K562 (cell line): Measurements from ENCODE around the gene AIG1. TPM values are rescaled to one million over a fixed set of nuclear protein-coding genes. Genes with fewer than 3 reads are reported as not detected.

ENCODE experiments used
- CAMTA2 ChIP-seq: fragments of 250-450 bp; sonication (Bioruptor Pico); conservative IDR thresholded peaks from 2 replicates; pipeline ENCODE4 v1.5.1; 2022
- KAT2B ChIP-seq: IDR thresholded peaks from one replicate; pipeline ENCODE4 v1.6.1; 2012; ENCODE audit warnings: low read depth, mild to moderate bottlenecking, control low read depth, inconsistent platforms, low read length, moderate library complexity
- MGA ChIP-seq: fragments of 450-650 bp; IDR thresholded peaks from 2 replicates; pipeline ENCODE4 v1.6.1; 2016; ENCODE audit warnings: mild to moderate bottlenecking, moderate library complexity
- NFXL1 ChIP-seq: fragments of 450-650 bp; formaldehyde crosslinking; IDR thresholded peaks from 2 replicates; pipeline ENCODE4 v1.4.0; 2021; ENCODE audit warnings: mild to moderate bottlenecking
- ZBTB11 ChIP-seq, 3 experiments: fragments of 200-800 bp in 1 of 3; fragments of 250-450 bp in 1 of 3; fragments of 450-650 bp in 1 of 3; sonication (Bioruptor Pico) in 1 of 3; sonication (Bioruptor generic) in 1 of 3; formaldehyde crosslinking in 1 of 3; IDR thresholded peaks; 2 replicates each; pipeline versions ENCODE4 v1.6.1 to v1.8.0; 2016 to 2022; ENCODE audit warnings: mild to moderate bottlenecking in 2 of 3, missing genetic modification characterization in 2 of 3, missing compliant biosample characterization in 1 of 3, moderate library complexity in 1 of 3
- ZNF124 ChIP-seq: sonication (generic); formaldehyde crosslinking; IDR thresholded peaks from 2 replicates; pipeline ENCODE4 v1.8.1; 2022; ENCODE audit warnings: missing genetic modification reagents
- ZNF263 ChIP-seq: sonication (generic); formaldehyde crosslinking; IDR thresholded peaks from 2 replicates; pipeline ENCODE4 v1.8.0; 2022; ENCODE audit warnings: mild to moderate bottlenecking, missing genetic modification reagents, borderline replicate concordance
- ZNF639 ChIP-seq, 2 experiments: fragments of 200-800 bp in 1 of 2; sonication (Bioruptor generic) in 1 of 2; sonication (generic) in 1 of 2; formaldehyde crosslinking in 1 of 2; IDR thresholded peaks in 1 of 2; conservative IDR thresholded peaks in 1 of 2; 2 replicates each; pipeline versions ENCODE4 v1.5.0 to v1.6.1; 2016 to 2020; ENCODE audit warnings: missing compliant biosample characterization in 1 of 2, missing genetic modification characterization in 1 of 2, missing genetic modification reagents in 1 of 2
- polyA plus RNA-seq, 8 experiments: library from polyadenylated mRNA; depleted of rRNA in 4 of 8; stranded (reverse) in 5 of 8; unstranded in 3 of 8; fragments of >200 nt; fragmentation: Nextera tagmentation in 2 of 8; fragmentation: Illumina TruSeq in 1 of 8; extraction: Ambion mirVana in 2 of 8; extraction: Trizol in 1 of 8; gene quantifications; 2 replicates each; pipeline versions ENCODE4 v1.2.1 to v1.2.3, GENCODE V29; 2011 to 2014; ENCODE audit warnings: inconsistent platforms in 1 of 8, missing spikeins in 1 of 8
- total RNA-seq, 7 experiments: library from RNA; depleted of rRNA in 6 of 7; stranded (reverse); fragments of >200 nt in 6 of 7; fragmentation: Illumina TruSeq in 2 of 7; extraction: Trizol in 2 of 7; gene quantifications; 2 replicates each; pipeline versions ENCODE4 v1.2.1 to v1.2.3, GENCODE V29; 2011 to 2021; ENCODE audit warnings: low replicate concordance in 1 of 7

The AIG1 gene
- total and polyA plus RNA-seq, 9 of the 15 experiments (the other 6 are each of a cell fraction or from before 2014, with no cell fraction given): 74.8 to 333 (median 127) TPM

- TF ChIP-seq MGA (no peak), ZNF124 (CRISPR knock-in tag) (peak; percentile 26; the same call in 1 of the 2 replicates), CAMTA2 (CRISPR knock-in tag) (0 out of 2 replicates have a peak, but pooled peaks have one; percentile 13), ZBTB11 (CRISPR knock-in tag; IDR thresholded peaks at IDR 0.05) (peak in 1 of 3 experiments; percentile 29; a peak in 1 of 6 replicates), KAT2B (no peak), ZNF263 (peak; percentile 95), ZNF639 (CRISPR knock-in tag; conservative IDR thresholded peaks at IDR 0.05 in 1 of 2, IDR thresholded peaks at IDR 0.05 in 1 of 2) (no peak), NFXL1 (CRISPR knock-in tag) (0 out of 2 replicates have a peak, but pooled peaks have one; percentile 49)
These were observed 134.7 kb downstream of the AIG1 start (continued) for GRCh38 chr6:143195349-143195845.
